Sigmoid colon (tissue), 7 donors: ENCODE data around the gene TOP3A. TPM values are rescaled to one million over a fixed set of nuclear protein-coding genes. Genes with fewer than 3 reads are reported as not detected.

Experiments used
- DNase-seq: peaks from one replicate; pipeline ENCODE4 v3.0.0-alpha.2; 2019
- H3K27ac ChIP-seq, 4 donors: fragments of 200-600 bp; sonication (generic); one replicate each; pipeline ENCODE4 v1.5.1; 2016 to 2019; ENCODE audit warnings: mild to moderate bottlenecking in 1 of 4
- H3K27me3 ChIP-seq, 3 donors: fragments of 200-600 bp; sonication (generic); one replicate each; pipeline ENCODE4 v1.5.1; 2019; ENCODE audit warnings: mild to moderate bottlenecking in 1 of 3
- H3K36me3 ChIP-seq, 4 donors: fragments of 200-600 bp; sonication (generic); one replicate each; pipeline ENCODE4 v1.5.1; 2016 to 2019
- H3K4me1 ChIP-seq, 4 donors: fragments of 200-600 bp; sonication (generic); one replicate each; pipeline ENCODE4 v1.5.1; 2017 to 2019
- H3K4me3 ChIP-seq, 4 donors: fragments of 200-600 bp; sonication (generic); one replicate each; pipeline ENCODE4 v1.5.1; 2017 to 2019; ENCODE audit warnings: mild to moderate bottlenecking in 2 of 4, moderate library complexity in 1 of 4
- H3K9me3 ChIP-seq, 4 donors: fragments of 200-600 bp in 3 of 4; sonication (generic) in 3 of 4; one replicate each; pipeline versions ENCODE4 v1.5.1 to v1.6.1; 2013 to 2019
- CTCF ChIP-seq, 4 experiments: fragments of 450-650 bp in 3 of 4; fragments of 200-600 bp in 1 of 4; IDR thresholded peaks; one replicate each; pipeline ENCODE4 v1.5.1; 2016 to 2019; ENCODE audit warnings: antibody characterized with exemption in 4 of 4, mild to moderate bottlenecking in 3 of 4, moderate library complexity in 2 of 4
- EP300 ChIP-seq, 4 donors: sonication (generic); formaldehyde crosslinking; IDR thresholded peaks; one replicate each; pipeline ENCODE4 v1.6.1; 2017; ENCODE audit warnings: antibody characterized with exemption in 4 of 4
- POLR2A ChIP-seq, 2 donors: fragments of 450-650 bp; IDR thresholded peaks; one replicate each; pipeline ENCODE4 v1.6.1; 2016; ENCODE audit warnings: antibody characterized with exemption in 2 of 2, mild to moderate bottlenecking in 2 of 2, moderate library complexity in 2 of 2
- POLR2AphosphoS5 ChIP-seq, 4 donors: sonication (generic); formaldehyde crosslinking; IDR thresholded peaks; one replicate each; pipeline ENCODE4 v1.6.1; 2017; ENCODE audit warnings: antibody characterized with exemption in 4 of 4
- WGBS, 2 donors: extraction: QIAGEN DNeasy Blood & Tissue Kit; methylation state at CpG; one replicate each; pipeline ENCODE4 v1.1.7; 2013; 5-methylcytosine and 5-hydroxymethylcytosine counted together
- intact Hi-C: fragments of 100-400 bp; cut with DNase I; formaldehyde crosslinking; loops from one replicate; pipeline ENCODE4 v1.15.1; 2023
- polyA plus RNA-seq, 3 donors: library from polyadenylated mRNA; stranded (reverse); fragments of 200-250 nt; gene quantifications; one replicate each; pipeline ENCODE4 v1.2.3, GENCODE V29; 2013
- total RNA-seq, 4 donors: library from RNA; depleted of rRNA; stranded (reverse); fragments of >200 nt; gene quantifications; one replicate each; pipeline ENCODE4 v1.1.0, GENCODE V29; 2016
- donor health status: healthy with polysubstance abuse.
- donor health status: Bipolar disorder and iron deficiency.
- donor health status: healthy.

Gene TOP3A
- total and polyA plus RNA-seq, 7 donors = 5.4 to 42.4 (median 22.1) TPM

- 87 to 90% methylated on average over 14 of the region's 14 CpGs for WGBS, 2 donors
- no peaks in the 10 kb centered on the region for H3K4me1 ChIP-seq
- H3K27me3 ChIP-seq = no peaks in the 10 kb centered on the region
- peaks cover 7 to 29% (median 13%) of the 10 kb centered on the region in 4 donors for H3K36me3 ChIP-seq
- H3K27ac ChIP-seq = no peak overlapping the region
- no peak overlapping the region for H3K4me3 ChIP-seq
- H3K9me3 ChIP-seq = no peaks in the 10 kb centered on the region
- intact Hi-C loops = no loop called here
- TF ChIP-seq POLR2A (IDR thresholded peaks at IDR 0.05) (no peak), POLR2AphosphoS5 (IDR thresholded peaks at IDR 0.05) (no peak), CTCF (IDR thresholded peaks at IDR 0.05) (no peak)
- DNase-seq = no peak
Observed at GRCh38 chr17:18270046-18270931, 44.5 kb downstream of the TOP3A start.

GRCh38 chr17:18267927-18268711 is 46.7 kb downstream of the TOP3A start:
- Histone ChIP-seq H3K4me1 (peaks cover 0 to under 1% (median 0%) of the 10 kb centered on the region in 4 donors), H3K27ac (no peak overlapping the region), H3K9me3 (no peaks in the 10 kb centered on the region), H3K4me3 (no peak overlapping the region), H3K36me3 (peaks cover 21 to 33% (median 26%) of the 10 kb centered on the region in 4 donors), H3K27me3 (no peaks in the 10 kb centered on the region)
- intact Hi-C loops = no loop called here
- TF ChIP-seq POLR2A (IDR thresholded peaks at IDR 0.05) (no peak), CTCF (IDR thresholded peaks at IDR 0.05) (no peak), EP300 (IDR thresholded peaks at IDR 0.05) (no peak), POLR2AphosphoS5 (IDR thresholded peaks at IDR 0.05) (no peak)
- WGBS, 2 donors = 62 to 65% methylated on average over 14 of the region's 14 CpGs
- DNase-seq = no peak

GRCh38 chr17:18267366-18267765 is 47.4 kb downstream of the TOP3A start:
- peaks cover 0 to 8% (median 5%) of the 10 kb centered on the region in 4 donors for H3K4me1 ChIP-seq
- H3K9me3 ChIP-seq = no peaks in the 10 kb centered on the region
- intact Hi-C loops = no loop called here
- H3K27ac ChIP-seq = no peak overlapping the region
- no peak overlapping the region for H3K4me3 ChIP-seq
- peaks cover 26 to 33% (median 28%) of the 10 kb centered on the region in 4 donors for H3K36me3 ChIP-seq
- no peaks in the 10 kb centered on the region for H3K27me3 ChIP-seq
- WGBS, 2 donors = 73 to 84% methylated on average over 10 of the region's 10 CpGs
- no peak for TF ChIP-seq POLR2A (IDR thresholded peaks at IDR 0.05)
- no peak for TF ChIP-seq EP300 (IDR thresholded peaks at IDR 0.05)
- TF ChIP-seq POLR2AphosphoS5 (IDR thresholded peaks at IDR 0.05) = no peak
- TF ChIP-seq CTCF (IDR thresholded peaks at IDR 0.05) = no peak
- DNase-seq = no peak

GRCh38 chr17:18263885-18264682 is 50.7 kb downstream of the TOP3A start:
- no peak overlapping the region for H3K4me3 ChIP-seq
- H3K36me3 ChIP-seq = peaks cover 26 to 33% (median 28%) of the 10 kb centered on the region in 4 donors
- peaks cover 0 to 28% (median 26%) of the 10 kb centered on the region in 4 donors for H3K4me1 ChIP-seq
- 94 to 96% methylated on average over 50 of the region's 50 CpGs for WGBS, 2 donors
- no peak for TF ChIP-seq CTCF (IDR thresholded peaks at IDR 0.05)
- intact Hi-C loops = no loop called here
- H3K27me3 ChIP-seq = no peaks in the 10 kb centered on the region
- DNase-seq = no peak
- no peak overlapping the region for H3K27ac ChIP-seq
- H3K9me3 ChIP-seq = no peaks in the 10 kb centered on the region
